Neural crest cell (in vitro differentiated cells): ENCODE data around the gene RHBDL3. TPM values are rescaled to one million over a fixed set of nuclear protein-coding genes. Genes with fewer than 3 reads are reported as not detected.

Source experiments
- DNase-seq: peaks from one replicate; pipeline ENCODE4 v3.0.0; 2021; ENCODE audit warnings: low read depth, mixed read lengths, low spot score
- H3K27ac Mint-ChIP-seq: one replicate; pipeline ENCODE4 v1.8.0; 2021; ENCODE audit warnings: mild to moderate bottlenecking, mixed read lengths; ENCODE audit not compliant: unreplicated experiment
- H3K27me3 Mint-ChIP-seq: 2 replicates; pipeline ENCODE4 v1.8.0; 2021; ENCODE audit warnings: low read depth, mild to moderate bottlenecking, mixed read lengths
- H3K36me3 Mint-ChIP-seq: 2 replicates; pipeline ENCODE4 v1.8.0; 2021; ENCODE audit warnings: low read depth, mild to moderate bottlenecking, mixed read lengths
- H3K4me1 Mint-ChIP-seq: 2 replicates; pipeline ENCODE4 v1.8.0; 2021; ENCODE audit warnings: mixed read lengths
- H3K4me3 Mint-ChIP-seq: one replicate; pipeline ENCODE4 v1.8.0; 2021; ENCODE audit warnings: mild to moderate bottlenecking, mixed read lengths
- H3K9me3 Mint-ChIP-seq: 2 replicates; pipeline ENCODE4 v1.8.0; 2021; ENCODE audit warnings: mixed read lengths
- total RNA-seq: library from RNA; stranded (reverse); gene quantifications from 2 replicates; pipeline ENCODE4 v1.2.1, GENCODE V29; 2021
- TF ChIP-seq, protein P1 (sequence below): fragments of 200-600 bp; sonication (generic); conservative IDR thresholded peaks from 2 replicates; pipeline ENCODE4 v1.5.0; 2021; ENCODE audit warnings: antibody characterized with exemption, mild to moderate bottlenecking

The RHBDL3 gene
- total RNA-seq, 1 donor from 2014 or later, result 18.7 TPM

DNA sequence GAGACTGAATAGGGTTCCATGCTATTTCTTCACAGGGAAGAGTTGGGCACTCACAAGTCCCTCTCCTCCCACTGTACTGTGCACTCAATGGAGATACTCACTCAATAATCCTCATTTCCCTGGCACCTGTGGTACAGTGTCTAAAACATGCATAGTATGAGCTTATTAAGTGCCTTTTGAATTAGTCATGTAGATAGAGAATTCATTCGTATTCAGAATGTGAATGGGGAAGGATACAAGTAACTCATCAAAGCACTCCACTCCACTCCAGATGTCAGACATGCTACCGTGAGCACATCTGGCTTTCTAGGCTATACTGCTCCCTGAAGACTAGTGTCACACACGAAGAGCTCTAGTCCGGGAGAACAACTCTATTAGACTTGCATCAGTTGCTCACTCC lies 70.1 kb downstream of the RHBDL3 start:
- no peaks in the 10 kb centered on the region for H3K27me3 Mint-ChIP-seq
- no peaks in the 10 kb centered on the region for H3K9me3 Mint-ChIP-seq
- peaks cover 11% of the 10 kb centered on the region for H3K36me3 Mint-ChIP-seq

DNA sequence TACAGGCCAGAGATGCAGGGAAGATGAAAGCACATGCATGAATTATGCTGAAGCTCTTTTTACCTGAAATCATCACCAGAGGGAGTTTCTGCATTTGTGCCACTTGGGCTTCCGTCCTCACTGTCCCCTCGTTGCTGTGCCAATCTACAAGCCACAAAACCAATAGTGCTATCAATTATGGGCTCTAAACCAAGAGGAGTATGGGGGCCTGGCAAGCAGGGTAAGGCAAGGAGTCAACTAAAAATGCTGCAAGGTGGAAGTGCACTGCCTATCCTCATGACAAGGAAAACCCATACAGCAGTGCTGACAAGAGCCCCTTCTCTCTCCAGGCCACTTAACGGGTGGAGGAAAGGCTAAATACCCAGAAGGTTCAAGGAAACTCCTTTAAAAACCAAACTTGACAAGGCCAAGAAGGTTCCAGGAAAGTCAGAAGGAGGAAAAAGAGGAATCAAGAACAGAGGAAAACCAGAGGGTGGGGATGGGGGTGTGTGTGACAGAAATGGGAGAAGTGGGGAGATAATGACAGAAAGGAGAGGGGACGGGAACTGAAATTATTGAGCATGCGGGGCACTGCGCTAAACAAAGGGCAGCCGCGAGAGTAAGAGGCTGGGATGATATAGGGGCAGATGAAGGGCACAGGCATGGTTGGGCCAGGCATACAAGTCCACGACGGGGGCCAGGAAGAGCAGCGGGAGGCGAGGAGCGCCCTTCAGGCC lies 75.7 kb downstream of the RHBDL3 start:
- Mint-ChIP-seq H3K36me3 (no peaks in the 10 kb centered on the region), H3K27ac (peak overlapping the region; percentile 86), H3K4me3 (peak overlapping the region; percentile 93), H3K4me1 (peaks cover 29% of the 10 kb centered on the region), H3K9me3 (no peaks in the 10 kb centered on the region), H3K27me3 (no peaks in the 10 kb centered on the region)
- TF ChIP-seq, protein P1, sequence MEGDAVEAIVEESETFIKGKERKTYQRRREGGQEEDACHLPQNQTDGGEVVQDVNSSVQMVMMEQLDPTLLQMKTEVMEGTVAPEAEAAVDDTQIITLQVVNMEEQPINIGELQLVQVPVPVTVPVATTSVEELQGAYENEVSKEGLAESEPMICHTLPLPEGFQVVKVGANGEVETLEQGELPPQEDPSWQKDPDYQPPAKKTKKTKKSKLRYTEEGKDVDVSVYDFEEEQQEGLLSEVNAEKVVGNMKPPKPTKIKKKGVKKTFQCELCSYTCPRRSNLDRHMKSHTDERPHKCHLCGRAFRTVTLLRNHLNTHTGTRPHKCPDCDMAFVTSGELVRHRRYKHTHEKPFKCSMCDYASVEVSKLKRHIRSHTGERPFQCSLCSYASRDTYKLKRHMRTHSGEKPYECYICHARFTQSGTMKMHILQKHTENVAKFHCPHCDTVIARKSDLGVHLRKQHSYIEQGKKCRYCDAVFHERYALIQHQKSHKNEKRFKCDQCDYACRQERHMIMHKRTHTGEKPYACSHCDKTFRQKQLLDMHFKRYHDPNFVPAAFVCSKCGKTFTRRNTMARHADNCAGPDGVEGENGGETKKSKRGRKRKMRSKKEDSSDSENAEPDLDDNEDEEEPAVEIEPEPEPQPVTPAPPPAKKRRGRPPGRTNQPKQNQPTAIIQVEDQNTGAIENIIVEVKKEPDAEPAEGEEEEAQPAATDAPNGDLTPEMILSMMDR, result no peak
- DNase-seq, result no peak

More for the DNA sequence above, 70.1 kb downstream of the RHBDL3 start:
- TF ChIP-seq, protein P1, result no peak
- peaks cover 8% of the 10 kb centered on the region for H3K4me1 Mint-ChIP-seq
- H3K27ac Mint-ChIP-seq, result no peak overlapping the region
- DNase-seq, result no peak
- H3K4me3 Mint-ChIP-seq, result no peak overlapping the region

DNA sequence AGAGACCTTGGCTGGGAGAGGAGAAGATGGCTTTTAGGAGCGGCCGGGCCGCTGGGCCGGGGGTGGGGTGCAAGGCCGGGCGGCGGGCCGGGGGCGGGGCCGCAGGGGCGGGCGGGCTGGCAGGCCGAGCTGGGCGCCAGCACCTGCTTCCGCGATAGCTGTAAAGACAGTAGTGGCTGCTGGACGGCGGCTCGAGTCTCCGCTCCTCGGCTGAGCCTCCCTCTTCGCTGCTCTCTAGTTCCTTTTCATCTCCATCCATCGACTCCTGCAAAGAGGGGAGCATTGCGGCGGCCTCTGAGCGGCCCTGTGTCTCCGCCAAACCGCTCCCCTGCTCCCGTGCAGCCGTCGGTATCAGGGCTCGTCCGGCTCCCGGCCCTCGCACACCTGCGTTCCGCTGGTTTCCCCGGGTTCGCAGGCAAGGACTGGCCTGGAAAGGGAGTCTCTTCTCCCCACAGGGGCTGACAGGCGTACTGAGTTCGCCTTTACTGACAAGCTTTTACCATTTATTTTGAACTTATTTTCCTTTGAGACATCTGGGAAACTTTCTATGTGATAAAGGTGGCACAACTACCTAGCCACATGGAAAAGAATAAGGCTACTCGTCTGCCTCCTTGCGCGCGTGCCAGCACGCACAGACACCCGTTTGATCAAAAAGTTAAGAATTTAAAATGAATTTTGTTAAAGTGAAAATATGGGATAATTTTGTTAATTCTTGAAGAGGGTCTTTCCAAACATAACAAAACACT lies 76.4 kb downstream of the RHBDL3 start, which contains the start of gene C17orf75:
Gene C17orf75, minus strand, starts transcription at position 317 of the 746 bp plus-strand sequence. Its CDS starts 34 bp downstream, at position 283.
- Mint-ChIP-seq H3K27me3 (no peaks in the 10 kb centered on the region), H3K27ac (peak within 1 kb of the TSS; percentile 86), H3K4me3 (peak within 1 kb of the TSS; percentile 93), H3K4me1 (peaks cover 29% of the 10 kb centered on the region), H3K36me3 (no peaks in the 10 kb centered on the region), H3K9me3 (no peaks in the 10 kb centered on the region)
- TF ChIP-seq, protein P1, result no peak
- peak; percentile 58 for DNase-seq

DNA sequence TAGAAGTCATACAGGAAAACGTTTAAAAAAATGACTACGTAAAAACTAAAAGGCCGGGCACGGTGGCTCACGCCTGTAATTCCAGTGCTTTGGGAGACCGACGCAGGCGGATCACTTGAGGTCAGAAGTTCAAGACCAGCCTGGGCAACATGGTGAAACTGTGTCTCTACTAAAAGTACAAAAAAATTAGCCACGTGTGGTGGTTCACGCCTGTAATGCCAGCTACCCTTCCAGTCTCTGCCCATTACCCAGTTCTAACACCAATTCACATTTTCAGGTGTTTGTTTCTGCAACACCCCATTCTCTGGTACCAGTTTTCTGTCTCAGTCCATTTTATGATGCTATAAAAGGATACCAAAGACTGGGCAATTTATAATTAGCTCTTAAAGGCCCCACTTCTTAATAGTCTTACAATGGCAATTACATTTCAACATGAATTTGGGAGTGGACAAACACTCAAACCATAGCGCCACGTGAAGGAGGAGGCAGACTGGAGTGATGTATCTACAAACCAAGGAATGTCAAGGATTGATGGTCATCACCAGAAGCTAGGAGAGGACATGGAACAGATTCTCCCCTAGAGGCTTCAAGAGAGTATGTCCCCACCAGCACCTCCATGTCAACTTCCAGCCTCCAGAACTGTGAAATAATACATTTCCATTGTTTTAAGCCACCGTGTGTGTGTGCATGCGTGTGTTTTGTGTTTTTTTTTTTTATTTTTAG lies 77.1 kb downstream of the RHBDL3 start:
- Mint-ChIP-seq H3K27me3 (no peaks in the 10 kb centered on the region), H3K9me3 (no peaks in the 10 kb centered on the region), H3K4me3 (peak overlapping the region; percentile 93), H3K4me1 (peaks cover 29% of the 10 kb centered on the region), H3K36me3 (no peaks in the 10 kb centered on the region), H3K27ac (no peak overlapping the region)
- TF ChIP-seq, protein P1, result no peak
- no peak for DNase-seq

DNA sequence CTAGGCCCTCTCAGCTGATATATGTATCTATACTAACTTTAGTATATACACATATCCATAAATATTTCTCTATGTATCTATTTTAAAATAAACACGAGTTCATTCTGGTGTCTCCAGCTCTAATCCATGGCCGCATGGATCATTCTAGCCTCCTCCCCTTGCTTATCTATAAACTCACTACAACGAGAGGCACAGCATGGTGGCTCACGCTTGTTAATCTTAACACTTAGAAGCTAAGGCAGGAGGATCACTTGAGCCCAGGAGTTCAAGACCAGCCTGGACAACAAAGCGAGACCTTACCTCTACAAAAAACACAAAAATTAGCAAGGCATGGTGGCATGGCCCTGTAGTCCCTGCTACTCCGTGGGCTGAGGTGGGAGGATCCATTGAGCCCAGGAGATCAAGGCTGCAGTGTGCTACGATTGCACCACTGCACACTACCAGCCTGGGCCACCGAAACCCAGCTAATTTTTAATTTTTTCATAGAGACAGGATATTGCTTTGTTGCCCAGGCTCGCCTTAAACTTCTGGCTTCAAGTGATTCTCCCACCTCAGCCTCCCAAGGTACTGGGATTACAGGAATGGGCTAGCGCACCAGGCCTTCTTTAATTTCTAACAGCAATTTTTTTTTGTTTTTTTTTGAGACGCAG lies 80.4 kb downstream of the RHBDL3 start:
- Mint-ChIP-seq H3K4me1 (peaks cover 28% of the 10 kb centered on the region), H3K4me3 (peak overlapping the region; percentile 52), H3K36me3 (peaks cover 7% of the 10 kb centered on the region), H3K27me3 (no peaks in the 10 kb centered on the region), H3K27ac (peak overlapping the region; percentile 43), H3K9me3 (no peaks in the 10 kb centered on the region)
- no peak for DNase-seq
- TF ChIP-seq, protein P1, result no peak
